Coronary artery (tissue), 2 donors: ENCODE data around the gene PISD.

Source experiments
- DNase-seq: peaks from one replicate; pipeline ENCODE4 v3.0.0-alpha.2; 2017; ENCODE audit warnings: low spot score
- H3K27ac ChIP-seq, 2 donors: fragments of 200-600 bp; sonication (generic); one replicate each; pipeline ENCODE4 v1.5.1; 2016 to 2019
- H3K4me3 ChIP-seq: fragments of 200-600 bp; sonication (generic); 2 replicates; pipeline ENCODE4 v1.5.1; 2016; ENCODE audit warnings: mild to moderate bottlenecking, moderate library complexity
- CTCF ChIP-seq: fragments of 200-600 bp; sonication (generic); IDR thresholded peaks from one replicate; pipeline ENCODE4 v1.5.1; 2019; ENCODE audit warnings: antibody characterized with exemption

The PISD gene

GRCh38 chr22:31618057-31618456, 44.0 kb downstream of the PISD start:
- Histone ChIP-seq H3K27ac (no peak overlapping the region), H3K4me3 (no peak overlapping the region)
- no peak for TF ChIP-seq CTCF
- no peak for DNase-seq

- Histone ChIP-seq H3K27ac (no peak overlapping the region), H3K4me3 (no peak overlapping the region)
- no peak for DNase-seq
- no peak for TF ChIP-seq CTCF
Measured at GRCh38 chr22:31616315-31616980, 45.6 kb downstream of the PISD start.

DNA sequence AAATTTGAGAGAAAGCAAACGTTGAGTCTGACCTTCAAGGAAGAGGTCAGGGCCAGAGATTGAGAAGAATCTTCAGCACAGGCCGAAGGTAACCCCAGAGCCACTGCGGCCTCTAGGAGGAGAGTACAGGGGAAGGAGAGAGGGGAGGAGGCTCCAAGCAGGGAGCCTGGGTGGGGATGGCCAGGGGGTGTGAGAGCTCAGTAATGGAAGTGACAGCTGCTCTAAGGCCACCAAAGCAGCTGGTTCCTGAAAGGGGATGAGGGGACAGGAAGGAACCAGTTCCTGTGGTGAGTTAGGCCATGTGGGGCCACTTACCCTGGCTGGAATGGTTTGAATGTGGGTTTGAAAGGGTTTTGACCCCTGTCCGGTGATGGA, 46.1 kb downstream of the PISD start:
- DNase-seq, result no peak
- no peak for TF ChIP-seq CTCF
- H3K27ac ChIP-seq, result no peak overlapping the region
- no peak overlapping the region for H3K4me3 ChIP-seq

DNA sequence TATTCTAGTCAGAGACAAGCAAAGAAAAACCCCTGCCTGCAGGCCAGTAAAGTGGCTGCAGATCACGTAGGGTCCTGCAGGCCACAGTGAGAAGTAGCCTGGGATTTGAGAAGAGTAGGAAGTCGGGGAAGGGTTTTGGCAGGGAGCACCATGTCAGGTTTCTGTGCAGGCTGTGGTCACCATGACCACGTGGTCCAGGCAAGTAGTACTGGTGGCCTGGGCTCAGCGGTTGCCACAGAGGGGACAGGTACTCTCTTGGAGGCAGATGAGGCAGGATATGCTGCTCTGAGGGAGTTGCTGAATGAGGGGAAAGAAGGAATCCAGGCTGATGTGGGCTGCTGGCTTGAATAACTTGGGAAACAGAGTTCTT, 46.5 kb downstream of the PISD start:
- TF ChIP-seq CTCF, result no peak
- DNase-seq, result no peak
- Histone ChIP-seq H3K4me3 (no peak overlapping the region), H3K27ac (no peak overlapping the region)

- no peak for DNase-seq
- Histone ChIP-seq H3K27ac (no peak overlapping the region), H3K4me3 (no peak overlapping the region)
- no peak for TF ChIP-seq CTCF
Measured at GRCh38 chr22:31614781-31615490, 47.1 kb downstream of the PISD start.

GRCh38 chr22:31613904-31614296, 48.1 kb downstream of the PISD start:
- Histone ChIP-seq H3K4me3 (no peak overlapping the region), H3K27ac (no peak overlapping the region)
- no peak for DNase-seq
- TF ChIP-seq CTCF, result no peak

GRCh38 chr22:31613286-31613903, 48.6 kb downstream of the PISD start:
- Histone ChIP-seq H3K4me3 (no peak overlapping the region), H3K27ac (no peak overlapping the region)
- DNase-seq, result no peak
- TF ChIP-seq CTCF, result no peak
